Right ventricle myocardium superior (tissue), 1 donor: ENCODE data around the gene CLEC7A. TPM values are rescaled to one million over a fixed set of nuclear protein-coding genes. Genes with fewer than 3 reads are reported as not detected.

ENCODE experiments used
- ATAC-seq: fragments of 200-7000 bp; cut with Tn5 transposase; one replicate; pipeline ENCODE4 v1.9.1; 2020; ENCODE audit warnings: mild to moderate bottlenecking; ENCODE audit not compliant: poor library complexity
- DNase-seq: peaks from one replicate; pipeline ENCODE4 v3.0.0-alpha.2; 2020
- intact Hi-C: fragments of 100-400 bp; cut with DNase I; formaldehyde crosslinking; loops from one replicate; pipeline ENCODE4 v1.11.2; 2022
- total RNA-seq: library from RNA; stranded (reverse); fragmentation: NEBNext Ultra II Directional; extraction: Animal tissue kit (Norgen Biotek cat#: 25700); gene quantifications from one replicate; pipeline ENCODE4 v1.2.1, GENCODE V29; 2021
- donor health status: DM: no; HTN: yes; CAD: no; lungs with severe emphysema.

Gene CLEC7A
- total RNA-seq, 1 donor from 2014 or later = 2.3 TPM

DNA sequence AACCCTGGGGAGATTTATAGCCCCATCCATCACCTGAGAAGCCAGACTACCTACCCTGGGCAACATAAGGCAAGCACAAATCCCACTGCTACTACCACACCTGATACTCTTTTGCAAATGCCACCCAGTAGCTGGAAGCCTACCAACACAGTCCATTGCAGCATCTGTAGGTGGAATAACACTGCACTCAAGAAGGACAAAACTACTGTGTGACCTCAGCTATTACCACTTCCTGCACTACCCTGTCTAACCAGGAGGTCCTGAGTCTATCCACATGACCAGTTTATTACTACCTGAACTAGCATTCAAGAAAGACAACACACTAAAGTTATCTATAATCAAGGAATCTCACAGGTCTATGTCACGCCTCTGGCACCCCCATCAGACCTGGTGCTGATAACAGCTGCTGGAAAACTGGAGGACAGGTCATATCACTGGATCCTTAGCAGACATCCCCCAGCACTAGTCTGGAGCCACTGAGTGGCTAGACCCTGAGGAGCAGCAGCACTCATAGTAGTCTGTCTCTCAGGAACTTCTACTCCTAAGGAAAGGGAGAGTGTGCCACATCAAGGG is 28.3 kb downstream of the CLEC7A start:
- DNase-seq (no peak), ATAC-seq (no peak)
- intact Hi-C loops = no loop called here

DNA sequence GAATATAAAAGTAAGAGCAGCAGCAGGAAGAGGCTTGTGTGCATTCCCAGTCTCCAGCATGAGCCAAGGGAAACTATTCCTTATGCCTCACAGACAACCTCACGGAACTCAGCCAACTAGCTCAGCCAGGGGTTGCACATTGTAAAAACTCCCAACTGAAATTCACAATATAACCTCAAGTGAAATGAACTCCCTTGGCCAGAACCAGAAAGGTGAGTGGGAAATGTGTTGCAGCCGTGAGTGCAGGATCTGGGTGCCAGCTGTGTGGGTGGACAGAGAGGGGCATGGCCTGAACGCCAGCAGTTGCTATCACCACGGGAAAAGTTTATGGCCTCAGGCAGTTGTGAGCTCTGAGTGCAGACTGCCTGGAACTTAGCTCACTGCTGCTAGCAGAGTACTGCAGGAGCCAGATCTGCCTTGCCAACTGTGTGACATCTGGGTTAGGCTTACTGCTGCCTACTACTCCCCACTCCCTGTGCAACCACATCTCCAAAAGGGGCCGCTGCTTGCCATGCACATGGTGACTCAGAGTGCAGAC is 28.9 kb downstream of the CLEC7A start:
- ATAC-seq (peak; percentile 31), DNase-seq (no peak)
- intact Hi-C loops = no loop called here

DNA sequence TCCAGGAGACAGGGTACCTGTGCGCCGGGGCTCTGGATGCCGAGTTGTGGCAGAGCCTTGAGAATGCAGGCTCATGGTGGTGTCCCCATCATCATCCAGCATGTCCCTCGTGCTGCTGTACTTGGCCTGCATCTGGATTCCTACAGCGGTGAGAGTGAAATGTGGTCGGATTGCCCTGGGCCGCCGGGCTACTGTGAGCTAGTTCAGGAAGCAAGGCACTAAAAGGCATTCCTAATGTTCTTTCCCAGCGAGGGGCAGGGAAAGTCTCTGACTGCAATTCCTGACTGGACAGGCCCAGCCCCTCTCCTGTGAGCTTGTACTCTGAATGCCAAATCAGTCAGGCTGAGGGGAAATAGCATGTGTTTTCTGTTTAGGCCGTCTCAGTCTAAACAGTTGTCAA is 31.2 kb downstream of the CLEC7A start, which contains the start of gene CLEC1A:
Gene CLEC1A, minus strand, starts transcription at position 195 of the 400 bp plus-strand sequence. Its CDS starts 63 bp downstream, at position 132.
- intact Hi-C loops = no loop called here
- DNase-seq (peak; percentile 43), ATAC-seq (peak; percentile 48)

DNA sequence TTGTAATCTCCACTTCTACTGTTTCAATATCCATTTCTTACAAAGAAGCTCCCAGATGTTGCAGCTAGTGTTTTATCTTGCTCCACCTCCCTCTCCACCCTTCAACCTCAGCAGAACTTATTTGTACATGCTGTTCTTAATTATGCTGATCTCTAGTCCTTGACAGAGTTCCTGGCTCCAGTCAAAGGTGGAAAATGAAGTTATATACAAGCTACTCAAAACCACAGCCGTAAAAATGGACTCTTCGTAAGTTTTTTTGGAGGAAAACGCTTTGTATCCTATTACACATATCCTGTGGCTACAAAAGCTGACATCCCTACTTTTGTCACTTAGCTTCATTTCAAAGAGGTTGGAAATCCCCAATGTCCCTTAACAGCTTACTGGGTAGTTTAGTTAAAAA is 32.5 kb downstream of the CLEC7A start:
- no peak for DNase-seq
- intact Hi-C loops = no loop called here

DNA sequence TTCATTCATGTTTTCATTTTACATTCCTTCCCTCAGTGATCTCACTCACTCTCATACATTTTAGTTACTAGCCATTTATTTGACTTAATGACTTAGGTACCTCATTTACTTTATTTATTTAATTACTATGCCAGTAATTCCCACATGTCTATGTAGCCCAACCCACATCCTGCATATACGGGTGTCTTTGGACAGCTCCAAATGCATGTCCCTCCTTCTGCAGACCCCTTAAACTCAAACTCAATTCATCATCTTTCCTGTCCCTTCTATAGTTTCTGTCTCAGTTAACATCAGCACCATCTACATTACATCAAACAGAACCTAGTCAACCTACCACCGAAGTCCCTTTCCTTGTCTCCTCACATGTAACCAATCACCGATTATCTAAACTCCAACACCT is 34.0 kb downstream of the CLEC7A start:
- DNase-seq (no peak), ATAC-seq (no peak)
- intact Hi-C loops = no loop called here

More for the DNA sequence above, 32.5 kb downstream of the CLEC7A start:
- no peak for ATAC-seq

DNA sequence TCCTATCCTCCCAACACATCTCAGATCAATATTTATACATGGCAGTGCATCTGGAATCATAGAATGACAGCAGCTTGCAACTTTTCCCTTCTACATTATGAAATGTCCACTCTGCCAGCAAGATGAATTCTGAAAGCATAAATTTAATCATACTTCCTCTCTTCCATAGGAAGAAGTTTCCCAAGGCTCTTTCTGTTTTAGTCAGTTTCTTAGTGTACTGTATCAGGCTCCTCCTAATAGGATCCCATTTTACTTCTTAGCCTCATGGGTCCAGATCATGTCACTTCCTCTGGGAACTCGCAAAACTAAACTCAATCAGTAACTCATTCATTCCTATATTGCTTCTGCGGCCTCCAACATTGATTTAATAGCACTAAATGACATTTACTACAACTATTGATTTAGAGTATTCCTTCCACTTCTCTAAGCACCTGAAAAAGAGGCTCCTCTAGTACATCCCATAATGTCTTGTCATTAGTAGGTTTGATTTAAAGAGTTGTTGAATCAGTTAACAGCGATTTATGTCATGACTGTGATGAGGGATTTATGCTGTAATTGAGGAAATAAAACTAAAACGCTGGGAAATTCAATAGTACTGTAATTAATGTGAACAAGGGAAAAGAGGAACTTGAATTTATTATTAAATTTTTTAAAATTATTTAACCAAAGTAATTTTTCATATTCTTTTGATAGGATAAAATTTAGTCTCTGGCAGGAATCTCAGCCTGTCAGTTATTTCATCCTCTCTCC is 35.2 kb downstream of the CLEC7A start:
- DNase-seq (no peak), ATAC-seq (peak; percentile 55)
- intact Hi-C loops = no loop called here

DNA sequence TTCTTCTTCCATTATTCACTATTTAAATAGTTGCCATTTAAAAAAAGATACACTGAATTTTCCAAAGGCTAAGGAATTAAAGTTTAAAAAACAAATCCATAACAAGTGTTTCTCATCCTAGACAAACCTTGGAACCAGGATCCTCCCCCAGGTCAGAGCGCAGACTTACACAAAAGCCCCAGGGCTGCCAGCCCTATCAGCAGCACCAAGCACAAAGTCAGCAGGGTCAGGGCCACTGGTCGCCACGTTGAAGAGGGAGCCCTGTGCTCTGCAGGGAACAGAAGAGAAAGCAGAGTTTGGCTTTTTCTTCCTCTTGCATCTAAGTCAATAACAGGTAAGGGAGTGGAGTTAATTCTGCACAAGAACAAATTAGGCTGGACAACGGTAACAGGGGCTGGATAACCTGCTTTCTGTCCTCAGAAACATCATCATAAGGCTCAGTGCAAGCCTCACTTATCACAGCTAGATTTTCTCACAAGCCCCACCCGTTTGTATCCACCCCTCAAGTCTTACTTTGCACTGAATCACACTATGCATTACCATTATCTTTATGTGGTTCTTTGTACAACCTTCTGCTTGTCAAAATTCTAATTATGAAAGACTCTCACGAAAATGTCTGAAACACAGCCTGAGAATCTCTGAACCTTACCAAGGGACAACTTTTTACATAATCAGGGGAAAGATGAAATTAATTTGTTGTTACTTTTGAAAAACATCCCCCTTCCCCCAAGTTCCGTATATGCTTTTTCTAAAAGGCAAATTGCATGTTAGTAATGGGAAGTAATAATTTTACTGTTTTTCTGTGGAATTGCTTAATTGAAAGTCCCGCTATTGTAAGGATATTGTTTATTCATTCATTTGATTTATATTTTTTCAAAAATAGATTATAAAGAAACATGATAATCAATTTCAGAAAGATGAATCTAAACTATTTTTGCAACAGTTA is 40.8 kb downstream of the CLEC7A start:
- intact Hi-C loops = no loop called here
- no peak for ATAC-seq
- DNase-seq = no peak

DNA sequence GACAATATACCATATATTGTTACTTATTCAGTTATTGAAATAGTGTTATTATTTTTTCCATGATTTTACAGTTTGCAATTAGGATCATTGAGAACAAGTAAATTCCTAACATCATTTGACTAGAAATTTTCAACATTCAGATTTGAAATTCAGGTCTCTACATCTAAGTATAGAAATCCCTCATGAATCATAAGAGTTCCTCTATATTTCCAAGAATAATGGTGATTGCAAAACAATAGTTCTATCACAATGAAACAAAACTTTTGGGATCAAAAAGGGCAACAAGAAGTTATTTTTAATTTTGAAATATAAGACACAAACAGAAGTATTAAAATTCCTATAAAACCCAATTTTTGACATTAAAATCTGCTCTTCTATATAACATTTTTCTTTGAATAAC is 42.0 kb downstream of the CLEC7A start:
- no peak for ATAC-seq
- intact Hi-C loops = no loop called here
- DNase-seq = no peak

DNA sequence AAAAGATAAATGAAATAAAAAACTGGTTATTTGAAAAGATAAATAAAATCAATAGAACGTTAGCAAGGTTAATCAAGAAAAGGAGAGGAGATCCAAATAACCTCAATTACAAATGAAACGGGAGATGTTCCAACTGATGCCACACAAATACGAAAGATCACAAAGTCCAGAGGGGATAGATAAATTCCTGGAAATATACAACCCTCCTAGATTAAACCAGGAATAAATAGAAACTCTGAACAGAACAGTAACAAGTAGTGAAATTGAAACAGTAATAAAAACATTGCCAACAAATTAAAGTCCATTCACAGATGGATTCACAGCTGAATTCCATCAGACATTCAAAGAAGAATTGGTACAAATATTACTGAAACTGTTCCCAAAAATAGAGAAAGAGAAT is 43.6 kb downstream of the CLEC7A start:
- intact Hi-C loops = no loop called here
- DNase-seq = no peak
- no peak for ATAC-seq

DNA sequence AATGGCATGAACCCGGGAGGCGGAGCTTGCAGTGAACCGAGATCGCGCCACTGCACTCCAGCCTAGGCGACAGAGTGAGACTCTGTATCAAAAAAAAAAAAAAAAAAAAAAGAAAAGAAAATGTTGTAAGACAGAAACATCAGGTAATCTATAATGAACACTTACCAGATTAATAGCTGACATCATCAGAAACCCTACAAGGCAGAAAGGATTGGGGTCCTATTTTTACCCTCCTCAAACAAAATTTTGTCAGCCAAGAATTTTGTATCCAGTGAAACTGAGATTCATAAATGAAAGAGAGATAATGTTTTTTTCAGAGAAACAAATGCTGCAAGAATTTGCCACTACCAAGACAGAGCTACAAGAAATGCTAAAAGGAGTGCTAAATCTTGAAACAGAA is 45.3 kb downstream of the CLEC7A start:
- ATAC-seq = no peak
- intact Hi-C loops = no loop called here
- no peak for DNase-seq

DNA sequence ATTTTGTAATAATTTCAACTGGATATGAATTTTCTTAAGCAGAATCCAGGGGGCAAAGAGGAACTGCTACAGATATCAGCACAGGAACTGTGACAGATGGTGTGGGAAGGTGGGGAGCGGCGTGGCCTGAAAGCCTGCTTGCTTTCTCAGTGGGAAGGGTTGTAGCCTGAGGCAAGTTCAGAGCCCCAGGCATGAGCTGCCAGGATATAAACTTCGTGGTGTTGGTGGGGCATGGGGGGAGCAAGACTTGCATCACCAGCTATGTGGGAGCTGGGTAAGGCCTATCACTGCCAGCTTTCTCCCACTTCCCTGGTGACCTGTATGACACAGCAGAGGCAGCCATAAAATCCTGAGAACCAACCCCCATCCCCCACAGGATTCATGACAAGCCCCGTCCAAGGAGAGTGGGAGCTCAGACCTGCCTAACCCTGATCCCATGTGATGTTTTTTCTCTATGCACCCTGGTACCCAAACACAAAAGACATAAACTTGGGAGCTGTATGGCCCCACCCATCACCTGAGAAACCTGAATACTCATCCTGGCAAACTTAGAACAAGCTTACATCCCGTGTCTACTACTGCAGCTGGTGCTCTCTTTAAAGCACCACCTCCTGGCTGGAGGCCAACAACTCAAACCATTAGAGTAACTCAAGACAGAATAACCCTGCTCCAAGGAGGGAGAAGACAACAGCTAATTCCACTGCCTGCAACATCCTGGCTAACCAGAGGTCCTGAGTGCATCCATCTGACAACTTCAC is 47.7 kb downstream of the CLEC7A start:
- intact Hi-C loops = no loop called here
- DNase-seq = no peak
- no peak for ATAC-seq

DNA sequence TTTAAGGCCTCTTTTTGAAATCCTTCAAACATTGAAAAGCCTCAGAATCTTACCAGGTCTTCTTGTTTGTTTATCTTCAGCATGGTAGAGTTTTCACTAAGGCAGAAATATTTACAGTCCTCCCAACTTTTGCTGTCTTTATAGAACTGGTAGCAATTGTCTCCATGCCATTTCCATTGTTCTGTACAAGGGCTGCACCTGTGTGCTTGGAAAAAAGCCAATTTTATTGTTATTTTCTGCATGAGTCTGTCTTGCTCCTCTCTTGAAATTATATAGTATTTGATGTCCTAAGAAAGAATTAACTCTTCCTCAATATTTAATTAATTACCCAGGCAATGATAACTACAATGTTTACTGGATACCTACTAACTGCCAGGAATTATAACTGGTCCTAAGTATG is 54.5 kb downstream of the CLEC7A start:
- DNase-seq (no peak), ATAC-seq (no peak)
- intact Hi-C loops = no loop called here

DNA sequence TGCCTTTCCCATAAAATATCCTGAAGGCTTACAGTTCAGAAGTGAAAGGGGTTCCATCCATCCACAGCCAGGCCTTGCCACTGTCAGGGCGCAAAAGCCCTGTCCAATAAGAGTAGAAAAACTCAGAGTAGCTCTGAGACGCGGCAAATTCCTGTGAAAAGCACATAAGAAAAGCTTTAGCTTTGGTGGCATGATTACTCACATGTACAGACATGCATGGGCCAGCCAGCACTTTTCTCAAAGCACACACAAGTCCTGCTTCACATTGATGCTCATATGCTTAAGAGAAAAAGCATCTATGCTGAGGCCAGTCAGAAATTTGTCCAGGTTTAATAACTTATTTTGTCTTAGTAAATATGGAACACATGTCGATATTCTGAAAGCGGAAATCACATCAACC is 56.7 kb downstream of the CLEC7A start:
- ATAC-seq = no peak
- DNase-seq = no peak
- intact Hi-C loops = no loop called here

DNA sequence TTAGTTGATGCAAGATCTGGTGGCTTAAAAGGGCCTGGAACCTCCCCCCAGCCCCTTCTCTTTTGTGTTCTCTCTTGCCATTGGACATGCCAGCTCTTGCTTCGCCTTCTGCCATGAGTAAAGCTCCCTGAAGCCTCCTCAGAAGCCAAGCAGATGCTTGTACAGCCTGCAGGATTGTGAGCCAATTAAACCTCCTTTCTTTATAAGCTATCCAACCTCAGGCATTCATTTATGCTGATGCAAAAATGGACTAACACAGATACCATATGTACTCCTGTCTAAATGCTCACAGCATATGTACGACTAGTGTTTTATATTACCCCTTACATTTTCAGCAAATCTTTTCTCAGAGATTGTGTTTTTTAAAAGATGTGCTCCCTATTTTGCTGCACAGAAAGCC is 57.9 kb downstream of the CLEC7A start:
- ATAC-seq (no peak), DNase-seq (no peak)
- intact Hi-C loops = no loop called here

DNA sequence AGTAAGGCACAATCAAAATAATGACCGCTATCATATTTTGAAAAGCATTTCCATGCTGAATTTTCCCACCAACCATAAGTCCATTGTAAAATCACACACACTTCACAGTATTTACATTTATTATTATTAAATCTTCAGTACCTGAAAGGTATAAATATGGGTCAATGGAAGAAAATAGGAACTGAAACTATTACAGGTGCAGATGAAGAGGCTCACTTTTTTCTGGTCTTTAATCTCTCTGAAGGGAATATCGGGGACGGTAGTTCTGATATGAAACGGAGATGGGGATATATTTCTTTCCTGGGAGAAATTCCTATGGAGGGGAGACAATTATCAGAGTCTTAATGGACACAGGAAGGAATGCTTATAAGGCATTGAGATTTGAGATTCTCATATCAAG is 59.6 kb downstream of the CLEC7A start:
- intact Hi-C loops = no loop called here
- DNase-seq = no peak
- no peak for ATAC-seq

DNA sequence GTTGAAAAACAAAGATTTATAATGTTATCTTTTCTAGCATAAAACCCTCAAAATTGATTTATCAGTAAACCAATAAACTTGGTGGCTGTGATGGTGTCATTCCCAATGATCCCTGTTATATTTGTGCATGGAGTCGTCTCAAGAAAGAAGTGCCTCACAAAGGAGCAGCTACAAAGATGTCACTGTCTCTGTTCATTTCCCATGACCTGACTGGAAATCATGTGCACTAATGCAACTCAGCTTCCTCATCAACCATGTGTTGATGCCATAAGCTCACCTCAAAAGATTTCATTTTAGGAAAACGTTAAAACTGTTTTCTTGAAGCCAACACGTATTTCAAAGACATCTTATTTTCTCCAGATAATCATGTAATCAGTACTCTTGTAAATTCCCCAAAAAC is 60.0 kb downstream of the CLEC7A start:
- DNase-seq (no peak), ATAC-seq (no peak)
- intact Hi-C loops = no loop called here

DNA sequence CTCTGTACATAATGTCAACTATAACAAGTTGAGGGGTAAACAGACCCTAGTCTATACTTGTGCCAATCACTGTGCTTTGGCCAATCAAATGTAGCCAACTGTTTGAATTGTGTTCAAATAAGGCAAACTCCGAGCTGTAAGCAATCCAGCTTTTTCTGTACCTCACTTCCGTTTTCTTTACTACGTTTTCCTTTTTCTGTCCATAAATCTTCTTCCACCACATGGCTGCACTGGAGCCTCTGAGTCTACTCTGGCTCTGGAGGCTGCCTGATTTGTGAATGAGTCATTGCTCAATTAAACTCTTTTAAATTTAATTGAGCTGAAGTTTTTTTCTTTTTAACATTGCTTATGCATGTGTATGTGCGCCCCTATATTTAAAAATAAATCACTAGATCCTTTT is 60.9 kb downstream of the CLEC7A start:
- DNase-seq (no peak), ATAC-seq (peak; percentile 34)
- intact Hi-C loops = no loop called here

DNA sequence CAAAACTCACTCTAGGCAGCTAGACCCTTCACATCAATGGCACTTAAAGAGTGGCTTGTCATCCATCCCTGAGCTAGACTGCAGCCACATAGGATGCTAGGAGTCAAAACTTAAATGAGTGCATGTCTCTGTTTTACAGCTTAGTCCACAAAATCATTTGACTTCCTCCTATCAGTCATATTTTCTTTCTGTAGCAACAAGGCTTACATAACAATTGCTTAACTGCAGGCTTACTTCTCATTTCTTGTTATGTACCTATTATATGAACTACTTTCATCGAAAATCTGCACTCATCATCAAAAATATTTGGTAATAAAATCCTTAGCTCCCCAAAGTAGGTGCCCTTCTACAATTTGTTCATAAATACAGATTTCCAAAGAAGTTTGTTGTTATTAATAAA is 61.4 kb downstream of the CLEC7A start:
- DNase-seq (no peak), ATAC-seq (peak; percentile 65)
- intact Hi-C loops = no loop called here

DNA sequence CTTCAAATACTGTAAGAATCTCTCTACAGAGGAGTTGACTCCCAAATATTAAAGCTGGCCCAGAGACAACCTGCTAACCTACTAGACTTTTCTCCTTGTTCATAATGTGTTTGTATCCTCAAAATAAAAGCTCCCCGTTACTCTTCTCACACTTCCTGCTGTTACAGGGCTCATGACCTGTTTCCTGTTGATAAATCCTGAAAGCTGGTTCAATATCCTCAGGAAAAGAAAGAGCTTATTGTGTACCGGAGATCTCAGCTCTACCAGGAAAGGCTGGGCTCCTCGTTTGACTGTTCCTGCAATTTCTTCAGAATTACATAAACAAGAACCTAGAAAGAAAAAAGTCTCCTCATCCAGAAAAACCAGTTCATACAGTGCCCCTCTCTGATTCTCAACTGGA is 62.1 kb downstream of the CLEC7A start:
- DNase-seq = no peak
- peak; percentile 60 for ATAC-seq
- intact Hi-C loops = no loop called here
